Measurements from ENCODE around the gene CTIF. TPM values are rescaled to one million over a fixed set of nuclear protein-coding genes. Genes with fewer than 3 reads are reported as not detected.

CTIF gene
- total and polyA plus RNA-seq, 2 experiments from 2014 or later = 8.6 to 14.4 TPM

- Mint-ChIP-seq H3K36me3 (ENCODE audit: low read depth) (no peaks in the 10 kb centered on the region), H3K27me3 (ENCODE audit: insufficient read depth, low read depth, poor library complexity) (peaks cover 6% of the 10 kb centered on the region), H3K4me1 (peaks cover 40% of the 10 kb centered on the region), H3K4me3 (no peak overlapping the region), H3K9me3 (no peaks in the 10 kb centered on the region), H3K27ac (no peak overlapping the region)
- Histone ChIP-seq H3K4me2 (no peak overlapping the region), H3K4me1 (ENCODE audit: insufficient read depth) (peaks cover 5% of the 10 kb centered on the region; the same call in 1 of the 2 replicates), H3K9me2 (ENCODE audit: insufficient read depth) (no peaks in the 10 kb centered on the region), H3K79me2 (replicated peaks; ENCODE audit: insufficient read depth) (no peaks in the 10 kb centered on the region), H3K27me3 (ENCODE audit: insufficient read depth) (no peaks in the 10 kb centered on the region), H3K4me3 (no peak overlapping the region), H3K36me3 (ENCODE audit: insufficient read depth) (no peaks in the 10 kb centered on the region), H4K20me1 (replicated peaks; ENCODE audit: insufficient read depth) (no peaks in the 10 kb centered on the region), H3K27ac (ENCODE audit: low read depth) (no peak overlapping the region), H3F3A (replicated peaks; ENCODE audit: low read depth) (no peaks in the 10 kb centered on the region), H2AFZ (no peak overlapping the region)
- no peak for ATAC-seq
- no peak for DNase-seq (ENCODE audit: low spot score)
- no peak for TF ChIP-seq JUNB (IDR thresholded peaks at IDR 0.05; ENCODE audit: unreplicated experiment)
Observed at GRCh38 chr18:48839819-48840490, 301.1 kb downstream of the CTIF start.

DNA sequence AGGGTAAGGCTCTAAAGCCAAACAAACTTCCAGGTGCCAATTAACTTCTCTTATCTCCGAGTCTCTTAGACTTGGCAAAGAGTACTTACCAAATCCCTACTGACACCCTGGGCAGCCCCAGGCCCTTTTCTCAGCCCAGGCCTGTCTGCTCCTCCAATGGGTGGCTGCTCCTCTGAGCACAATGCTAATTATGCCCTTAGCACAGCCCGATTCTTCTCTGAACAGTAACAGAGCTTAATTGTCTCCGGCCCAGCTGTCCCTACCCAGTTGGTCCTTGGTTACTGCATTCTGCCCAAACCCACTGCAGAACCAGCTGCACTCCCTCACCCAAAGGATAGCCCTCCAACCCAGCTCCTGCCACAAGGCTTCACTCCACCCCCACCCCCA, 301.7 kb downstream of the CTIF start:
- no peaks in the 10 kb centered on the region for H3F3A ChIP-seq (replicated peaks; ENCODE audit: low read depth)
- no peaks in the 10 kb centered on the region for H3K9me3 Mint-ChIP-seq
- no peak overlapping the region for H3K4me3 ChIP-seq
- H3K9me2 ChIP-seq (ENCODE audit: insufficient read depth) = no peaks in the 10 kb centered on the region
- H3K27me3 Mint-ChIP-seq (ENCODE audit: insufficient read depth, low read depth, poor library complexity) = peaks cover 6% of the 10 kb centered on the region
- DNase-seq (ENCODE audit: low spot score) (no peak), ATAC-seq (no peak)
- peaks cover 35% of the 10 kb centered on the region for H3K4me1 Mint-ChIP-seq
- H3K27me3 ChIP-seq (ENCODE audit: insufficient read depth) = no peaks in the 10 kb centered on the region
- no peak overlapping the region for H2AFZ ChIP-seq
- H4K20me1 ChIP-seq (replicated peaks; ENCODE audit: insufficient read depth) = no peaks in the 10 kb centered on the region
- no peak overlapping the region for H3K27ac ChIP-seq (ENCODE audit: low read depth)
- no peak overlapping the region for H3K4me2 ChIP-seq
- H3K4me3 Mint-ChIP-seq = no peak overlapping the region
- no peak overlapping the region for H3K27ac Mint-ChIP-seq
- no peaks in the 10 kb centered on the region for H3K36me3 ChIP-seq (ENCODE audit: insufficient read depth)
- H3K4me1 ChIP-seq (ENCODE audit: insufficient read depth) = peaks cover 5% of the 10 kb centered on the region; the same call in 1 of the 2 replicates
- H3K79me2 ChIP-seq (replicated peaks; ENCODE audit: insufficient read depth) = no peaks in the 10 kb centered on the region
- peaks cover 2% of the 10 kb centered on the region; the same call in 2 of the 3 replicates for H3K36me3 Mint-ChIP-seq (ENCODE audit: low read depth)
- TF ChIP-seq STAT1 (IDR thresholded peaks at IDR 0.05; ENCODE audit: unreplicated experiment) (no peak), JUNB (IDR thresholded peaks at IDR 0.05; ENCODE audit: unreplicated experiment) (no peak), EZH2 (IDR thresholded peaks at IDR 0.05; ENCODE audit: low read depth, unreplicated experiment) (no peak), NANOG (IDR thresholded peaks at IDR 0.05; ENCODE audit: borderline replicate concordance) (no peak), ZNF114 (CRISPR knock-in tag; IDR thresholded peaks at IDR 0.05) (no peak), CREB1 (CRISPR knock-in tag; IDR thresholded peaks at IDR 0.05; ENCODE audit: low read depth) (no peak), ZNF331 (CRISPR knock-in tag; IDR thresholded peaks at IDR 0.05; ENCODE audit: low read depth) (no peak), POLR2AphosphoS5 (IDR thresholded peaks at IDR 0.05; ENCODE audit: low read depth) (no peak), REST (IDR thresholded peaks at IDR 0.05; ENCODE audit: unreplicated experiment) (no peak)
- TF ChIP-seq, protein P1, sequence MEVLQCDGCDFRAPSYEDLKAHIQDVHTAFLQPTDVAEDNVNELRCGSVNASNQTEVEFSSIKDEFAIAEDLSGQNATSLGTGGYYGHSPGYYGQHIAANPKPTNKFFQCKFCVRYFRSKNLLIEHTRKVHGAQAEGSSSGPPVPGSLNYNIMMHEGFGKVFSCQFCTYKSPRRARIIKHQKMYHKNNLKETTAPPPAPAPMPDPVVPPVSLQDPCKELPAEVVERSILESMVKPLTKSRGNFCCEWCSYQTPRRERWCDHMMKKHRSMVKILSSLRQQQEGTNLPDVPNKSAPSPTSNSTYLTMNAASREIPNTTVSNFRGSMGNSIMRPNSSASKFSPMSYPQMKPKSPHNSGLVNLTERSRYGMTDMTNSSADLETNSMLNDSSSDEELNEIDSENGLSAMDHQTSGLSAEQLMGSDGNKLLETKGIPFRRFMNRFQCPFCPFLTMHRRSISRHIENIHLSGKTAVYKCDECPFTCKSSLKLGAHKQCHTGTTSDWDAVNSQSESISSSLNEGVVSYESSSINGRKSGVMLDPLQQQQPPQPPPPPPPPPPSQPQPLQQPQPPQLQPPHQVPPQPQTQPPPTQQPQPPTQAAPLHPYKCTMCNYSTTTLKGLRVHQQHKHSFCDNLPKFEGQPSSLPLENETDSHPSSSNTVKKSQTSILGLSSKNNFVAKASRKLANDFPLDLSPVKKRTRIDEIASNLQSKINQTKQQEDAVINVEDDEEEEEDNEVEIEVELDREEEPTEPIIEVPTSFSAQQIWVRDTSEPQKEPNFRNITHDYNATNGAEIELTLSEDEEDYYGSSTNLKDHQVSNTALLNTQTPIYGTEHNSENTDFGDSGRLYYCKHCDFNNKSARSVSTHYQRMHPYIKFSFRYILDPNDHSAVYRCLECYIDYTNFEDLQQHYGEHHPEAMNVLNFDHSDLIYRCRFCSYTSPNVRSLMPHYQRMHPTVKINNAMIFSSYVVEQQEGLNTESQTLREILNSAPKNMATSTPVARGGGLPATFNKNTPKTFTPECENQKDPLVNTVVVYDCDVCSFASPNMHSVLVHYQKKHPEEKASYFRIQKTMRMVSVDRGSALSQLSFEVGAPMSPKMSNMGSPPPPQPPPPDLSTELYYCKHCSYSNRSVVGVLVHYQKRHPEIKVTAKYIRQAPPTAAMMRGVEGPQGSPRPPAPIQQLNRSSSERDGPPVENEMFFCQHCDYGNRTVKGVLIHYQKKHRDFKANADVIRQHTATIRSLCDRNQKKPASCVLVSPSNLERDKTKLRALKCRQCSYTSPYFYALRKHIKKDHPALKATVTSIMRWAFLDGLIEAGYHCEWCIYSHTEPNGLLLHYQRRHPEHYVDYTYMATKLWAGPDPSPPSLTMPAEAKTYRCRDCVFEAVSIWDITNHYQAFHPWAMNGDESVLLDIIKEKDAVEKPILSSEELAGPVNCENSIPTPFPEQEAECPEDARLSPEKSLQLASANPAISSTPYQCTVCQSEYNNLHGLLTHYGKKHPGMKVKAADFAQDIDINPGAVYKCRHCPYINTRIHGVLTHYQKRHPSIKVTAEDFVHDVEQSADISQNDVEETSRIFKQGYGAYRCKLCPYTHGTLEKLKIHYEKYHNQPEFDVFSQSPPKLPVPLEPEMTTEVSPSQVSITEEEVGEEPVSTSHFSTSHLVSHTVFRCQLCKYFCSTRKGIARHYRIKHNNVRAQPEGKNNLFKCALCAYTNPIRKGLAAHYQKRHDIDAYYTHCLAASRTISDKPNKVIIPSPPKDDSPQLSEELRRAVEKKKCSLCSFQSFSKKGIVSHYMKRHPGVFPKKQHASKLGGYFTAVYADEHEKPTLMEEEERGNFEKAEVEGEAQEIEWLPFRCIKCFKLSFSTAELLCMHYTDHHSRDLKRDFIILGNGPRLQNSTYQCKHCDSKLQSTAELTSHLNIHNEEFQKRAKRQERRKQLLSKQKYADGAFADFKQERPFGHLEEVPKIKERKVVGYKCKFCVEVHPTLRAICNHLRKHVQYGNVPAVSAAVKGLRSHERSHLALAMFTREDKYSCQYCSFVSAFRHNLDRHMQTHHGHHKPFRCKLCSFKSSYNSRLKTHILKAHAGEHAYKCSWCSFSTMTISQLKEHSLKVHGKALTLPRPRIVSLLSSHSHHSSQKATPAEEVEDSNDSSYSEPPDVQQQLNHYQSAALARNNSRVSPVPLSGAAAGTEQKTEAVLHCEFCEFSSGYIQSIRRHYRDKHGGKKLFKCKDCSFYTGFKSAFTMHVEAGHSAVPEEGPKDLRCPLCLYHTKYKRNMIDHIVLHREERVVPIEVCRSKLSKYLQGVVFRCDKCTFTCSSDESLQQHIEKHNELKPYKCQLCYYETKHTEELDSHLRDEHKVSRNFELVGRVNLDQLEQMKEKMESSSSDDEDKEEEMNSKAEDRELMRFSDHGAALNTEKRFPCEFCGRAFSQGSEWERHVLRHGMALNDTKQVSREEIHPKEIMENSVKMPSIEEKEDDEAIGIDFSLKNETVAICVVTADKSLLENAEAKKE (CRISPR knock-in tag; IDR thresholded peaks at IDR 0.05) = no peak
- TF ChIP-seq, protein P2, sequence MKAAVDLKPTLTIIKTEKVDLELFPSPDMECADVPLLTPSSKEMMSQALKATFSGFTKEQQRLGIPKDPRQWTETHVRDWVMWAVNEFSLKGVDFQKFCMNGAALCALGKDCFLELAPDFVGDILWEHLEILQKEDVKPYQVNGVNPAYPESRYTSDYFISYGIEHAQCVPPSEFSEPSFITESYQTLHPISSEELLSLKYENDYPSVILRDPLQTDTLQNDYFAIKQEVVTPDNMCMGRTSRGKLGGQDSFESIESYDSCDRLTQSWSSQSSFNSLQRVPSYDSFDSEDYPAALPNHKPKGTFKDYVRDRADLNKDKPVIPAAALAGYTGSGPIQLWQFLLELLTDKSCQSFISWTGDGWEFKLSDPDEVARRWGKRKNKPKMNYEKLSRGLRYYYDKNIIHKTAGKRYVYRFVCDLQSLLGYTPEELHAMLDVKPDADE (IDR thresholded peaks at IDR 0.05) = no peak
